PC-9 (cell line): ENCODE measurements around the gene FIBCD1.

ENCODE experiments used
- CTCF ChIP-seq: fragments of 200-600 bp; sonication (generic); conservative IDR thresholded peaks from 2 replicates; pipeline ENCODE4 v1.6.1; 2017; ENCODE audit warnings: mixed run types, antibody characterized with exemption, mild to moderate bottlenecking, moderate library complexity
- EZH2 ChIP-seq: fragments of 200-600 bp; sonication (generic); IDR thresholded peaks from 2 replicates; pipeline ENCODE4 v1.8.0; 2017; ENCODE audit warnings: antibody characterized with exemption, low read depth

- TF ChIP-seq CTCF (no peak), EZH2 (no peak)
Measured at GRCh38 chr9:130890870-130891687, 48.0 kb downstream of the FIBCD1 start.
